HG02943 (cell line): ENCODE measurements around the gene FAM120A.

Experiments used
- ATAC-seq: cut with Tn5 transposase; IDR thresholded peaks from one replicate; pipeline ENCODE4 v1.9.1; 2021; ENCODE audit warnings: mild to moderate bottlenecking, low read depth, moderate library complexity; ENCODE audit not compliant: unreplicated experiment

The FAM120A gene

DNA sequence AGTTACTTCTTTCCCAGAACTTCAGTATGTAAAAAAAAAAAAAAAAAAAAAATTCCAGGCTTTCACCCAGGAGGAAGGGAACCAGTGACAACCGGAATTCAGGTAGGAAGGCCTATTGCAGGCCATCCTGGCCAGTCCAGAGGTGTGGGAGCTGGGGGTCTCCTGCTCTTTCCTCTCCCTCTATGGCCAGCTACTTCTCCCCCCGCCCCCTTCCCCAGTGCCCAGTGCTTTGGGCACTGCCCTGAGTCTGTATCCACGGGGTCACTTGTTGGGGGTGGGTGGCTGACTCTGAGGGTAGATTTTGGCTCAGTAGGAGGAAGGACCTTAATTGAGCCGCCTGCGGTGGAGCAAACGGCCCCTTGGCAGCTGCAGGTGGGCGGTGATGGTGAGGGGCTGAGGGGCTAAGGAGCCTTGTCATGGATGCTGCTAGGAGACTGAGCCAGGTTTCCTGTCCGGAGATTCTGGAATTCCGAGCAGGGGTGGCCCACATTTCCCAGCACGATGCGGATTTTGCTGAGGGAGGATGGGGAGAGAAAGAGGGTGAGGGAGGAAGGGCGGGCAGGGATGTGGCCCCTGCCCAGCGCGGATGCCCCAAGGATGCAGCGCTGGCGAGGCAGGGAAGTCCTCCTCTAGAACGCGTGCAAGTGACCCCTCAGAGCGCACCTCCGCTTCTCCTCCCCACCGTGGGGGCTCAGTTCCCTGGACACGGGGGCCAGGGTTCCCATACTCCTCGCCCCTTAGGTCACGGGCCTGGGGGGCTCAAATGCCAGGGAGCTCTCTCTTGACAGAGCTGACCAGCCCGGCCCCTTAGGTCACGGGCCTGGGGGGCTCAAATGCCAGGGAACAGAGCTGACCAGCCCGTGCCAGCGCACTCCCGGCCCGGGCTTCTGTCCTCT is 123.7 kb downstream of the FAM120A start:
- no peak for ATAC-seq

- ATAC-seq: no peak
Measured at GRCh38 chr9:93575796-93576257, 124.3 kb downstream of the FAM120A start.

GRCh38 chr9:93576258-93577077 is 125.0 kb downstream of the FAM120A start, which contains the start of gene PHF2:
Gene PHF2 (plus strand): TSS chr9:93576584. CDS start chr9:93576774, 190 bp downstream.
- no peak for ATAC-seq

DNA sequence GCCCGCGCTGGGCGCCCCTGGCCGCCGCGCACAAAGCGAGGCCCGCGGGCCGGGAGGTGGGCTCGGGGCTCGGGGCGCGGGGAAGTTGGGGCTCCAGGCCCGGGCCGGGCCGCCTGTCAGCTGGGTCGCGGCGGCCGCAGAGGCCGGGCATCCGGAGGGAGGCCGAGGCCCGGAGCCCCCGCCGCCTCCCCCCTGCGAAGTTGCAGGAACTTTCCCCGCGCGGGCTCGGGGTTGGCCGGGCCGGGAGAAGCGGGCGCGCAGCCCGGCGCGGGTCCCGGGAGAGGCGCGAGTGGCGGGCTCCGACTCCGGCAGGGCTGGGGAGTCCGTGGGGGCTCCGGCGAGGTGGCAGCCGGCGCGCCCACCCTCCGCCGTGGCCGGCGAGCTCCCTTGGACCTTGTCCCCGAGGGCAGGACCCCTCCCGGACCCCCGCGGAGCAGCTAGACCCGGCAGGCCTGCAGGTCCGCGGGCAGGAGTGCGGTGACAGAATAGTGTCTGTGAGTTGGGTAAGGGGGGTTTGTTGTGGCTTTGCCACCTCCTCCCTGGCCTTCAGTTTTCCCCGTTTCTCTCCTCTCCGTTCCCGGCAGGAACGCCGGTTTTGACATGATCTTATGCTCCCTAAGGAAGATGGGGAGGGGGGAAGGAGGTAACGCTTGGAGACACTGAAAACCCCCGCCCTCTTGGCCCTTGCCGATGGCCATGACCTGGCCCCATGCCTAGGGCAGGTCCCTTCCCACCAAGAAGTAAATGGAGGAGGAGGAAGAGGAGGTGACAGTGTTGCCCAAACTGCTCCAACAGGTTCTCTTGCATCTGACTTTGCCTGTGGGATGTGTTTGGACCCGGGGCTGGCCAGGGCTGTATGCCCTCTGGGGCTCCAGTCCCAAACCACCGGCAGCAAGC is 125.8 kb downstream of the FAM120A start:
- ATAC-seq: no peak

- no peak for ATAC-seq
Measured at GRCh38 chr9:93577975-93578682, 126.6 kb downstream of the FAM120A start.

- ATAC-seq: no peak
Measured at GRCh38 chr9:93578844-93579243, 127.4 kb downstream of the FAM120A start.

DNA sequence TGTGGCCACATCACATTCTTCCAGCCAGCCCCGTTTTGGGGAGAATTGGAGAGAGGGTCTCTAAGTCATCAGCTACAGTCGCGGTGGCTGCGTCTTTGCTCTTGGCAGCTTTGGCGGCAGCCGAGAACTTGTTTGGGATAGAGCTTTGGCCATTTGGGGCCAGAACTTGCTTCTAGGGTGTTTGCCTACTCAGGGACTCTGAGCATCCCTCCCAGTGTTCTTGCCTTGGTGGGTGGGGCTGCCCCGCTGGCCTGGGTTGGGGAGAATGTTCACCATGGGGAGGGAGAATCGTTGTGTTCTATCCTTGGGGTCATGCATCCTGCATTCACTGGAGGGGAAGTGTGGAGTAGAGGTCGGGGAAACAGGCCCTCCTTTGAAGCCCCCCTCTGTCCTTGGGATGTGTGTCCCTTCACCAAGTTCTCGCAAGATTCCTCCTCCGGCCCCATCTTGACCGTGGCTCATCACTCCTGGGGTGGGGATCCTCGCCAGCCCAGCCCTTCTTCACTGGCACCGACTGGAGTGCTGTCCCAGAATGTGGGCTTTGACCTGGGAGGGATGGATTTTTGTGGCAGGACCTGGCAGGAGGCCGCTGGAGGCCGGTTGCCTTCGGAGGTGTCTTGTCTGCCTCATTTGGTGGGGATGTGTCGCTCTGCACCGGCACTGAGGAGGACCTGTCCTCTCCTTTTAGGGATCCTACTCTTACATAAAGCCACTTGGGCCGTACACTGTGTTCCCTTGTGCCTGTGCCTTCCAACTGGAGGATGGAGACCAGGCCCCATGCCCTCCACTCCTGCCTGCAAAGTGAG is 128.4 kb downstream of the FAM120A start:
- no peak for ATAC-seq

GRCh38 chr9:93580654-93581380 is 129.3 kb downstream of the FAM120A start:
- ATAC-seq: no peak

DNA sequence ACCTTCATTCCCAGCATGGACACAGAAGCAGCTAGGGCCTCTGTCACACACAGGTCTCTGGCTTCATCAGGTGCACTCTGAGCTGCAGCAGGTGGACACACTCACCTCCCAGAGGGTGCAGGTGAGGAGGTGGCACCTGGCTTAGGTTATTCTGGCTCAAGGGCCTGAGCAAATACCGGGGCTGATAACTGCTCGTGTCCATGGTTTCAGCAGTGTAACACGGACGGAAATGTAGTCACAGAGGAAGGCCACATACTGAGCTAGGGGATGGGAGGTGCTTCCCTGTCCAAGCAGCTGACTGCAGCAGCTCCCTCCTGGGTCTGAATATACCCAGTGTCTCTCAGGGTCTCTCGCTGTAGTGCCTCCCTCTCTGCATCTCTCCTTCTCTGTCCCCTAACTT is 130.6 kb downstream of the FAM120A start:
- ATAC-seq: no peak

GRCh38 chr9:93582550-93582949 is 131.1 kb downstream of the FAM120A start:
- ATAC-seq: no peak

- no peak for ATAC-seq
Measured at GRCh38 chr9:93585259-93585658, 133.8 kb downstream of the FAM120A start.

GRCh38 chr9:93585695-93586094 is 134.2 kb downstream of the FAM120A start:
- no peak for ATAC-seq

- ATAC-seq: no peak
Measured at GRCh38 chr9:93586290-93587057, 135.0 kb downstream of the FAM120A start.

GRCh38 chr9:93587284-93587650 is 135.8 kb downstream of the FAM120A start:
- no peak for ATAC-seq

- ATAC-seq: no peak
Measured at GRCh38 chr9:93587651-93588347, 136.3 kb downstream of the FAM120A start.

DNA sequence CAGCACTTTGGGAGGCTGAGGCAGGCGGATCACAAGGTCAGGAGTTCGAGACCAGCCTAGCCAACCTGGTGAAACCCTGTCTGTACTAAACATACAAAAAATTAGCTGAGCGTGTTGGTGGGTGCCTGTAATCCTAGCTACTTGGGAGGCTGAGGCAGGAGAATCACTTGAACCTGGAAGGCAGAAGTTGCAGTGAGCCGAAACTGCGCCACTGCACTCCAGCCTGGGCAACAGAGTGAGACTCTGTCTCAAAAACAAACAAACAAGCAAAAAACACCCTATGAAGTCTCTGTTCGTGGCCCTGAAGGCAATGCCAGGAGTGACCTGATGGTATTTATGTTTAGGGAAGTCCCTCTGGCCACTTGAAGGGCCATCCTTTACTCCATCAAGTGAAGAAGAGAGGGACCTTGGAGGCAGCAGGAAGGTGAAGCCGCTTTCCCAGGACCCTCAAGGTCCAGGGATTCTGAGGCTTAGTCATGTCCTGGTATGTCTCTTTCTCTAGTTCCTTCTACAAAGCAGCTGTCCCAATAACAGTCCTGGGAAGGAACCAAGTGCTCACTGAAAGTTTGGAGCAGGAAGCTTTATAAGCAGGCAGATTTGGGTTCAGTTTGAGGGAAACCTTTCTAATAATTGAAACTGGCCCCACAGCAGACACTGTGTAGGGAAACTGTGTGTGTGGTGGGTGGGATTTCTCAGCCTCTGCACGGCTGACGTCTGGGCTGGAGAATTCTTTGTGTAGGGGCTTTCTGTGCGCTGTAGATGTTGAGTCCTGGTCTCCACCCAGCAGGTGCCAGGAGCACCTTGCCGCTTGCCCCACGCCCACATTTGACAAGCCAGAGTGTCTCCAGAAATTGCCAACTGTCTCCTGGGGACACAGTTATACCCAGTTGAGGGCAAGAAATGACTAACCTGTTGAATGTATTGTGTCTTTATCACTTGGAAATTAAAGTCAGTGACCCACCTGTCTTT is 137.4 kb downstream of the FAM120A start:
- ATAC-seq: no peak
